HEK293 (cell line): ENCODE data around the gene CACNA2D4.

ENCODE experiments used
- CTCF ChIP-seq: fragments of 450-650 bp; formaldehyde crosslinking; IDR thresholded peaks from 2 replicates; pipeline ENCODE4 v1.5.1; 2016; ENCODE audit warnings: missing biosample characterization, missing genetic modification characterization
- PRDM10 ChIP-seq: fragments of 450-650 bp; formaldehyde crosslinking; IDR thresholded peaks from 2 replicates; pipeline ENCODE4 v1.5.1; 2016; ENCODE audit warnings: missing biosample characterization, missing genetic modification characterization

DNA sequence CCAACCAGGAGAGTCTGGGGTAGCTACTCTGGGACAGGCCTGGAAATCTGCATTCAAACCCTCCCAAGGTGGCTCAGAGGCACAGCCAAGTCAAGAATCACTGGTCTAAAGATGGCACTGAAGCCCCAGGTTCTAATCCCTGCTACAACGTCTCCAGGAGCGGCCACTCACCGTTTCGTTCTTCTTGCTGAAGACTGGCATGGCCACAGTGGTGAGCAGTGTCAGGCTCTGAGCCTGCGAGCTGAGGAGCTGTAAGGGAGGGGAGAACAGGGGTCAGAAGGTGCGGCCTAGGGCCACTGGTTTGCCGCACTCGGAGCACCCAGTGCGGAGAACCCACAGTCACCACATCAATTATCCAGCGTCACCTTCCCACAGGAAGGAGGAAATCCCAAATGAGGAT is 38.8 kb downstream of the CACNA2D4 start:
- no peak for TF ChIP-seq CTCF (tag by site-specific recombination)
- no peak for TF ChIP-seq PRDM10
